Skeletal muscle tissue (tissue), 4 donors: ENCODE measurements around the gene PPP3CB. TPM values are rescaled to one million over a fixed set of nuclear protein-coding genes. Genes with fewer than 3 reads are reported as not detected.
A peak's percentile ranks its signal among the peaks of the same experiment; 100 is the strongest.

Source experiments
- H3K27ac ChIP-seq: one replicate; pipeline ENCODE4 v1.7.0; 2013; ENCODE audit warnings: mild to moderate bottlenecking, low read depth, low read length, inconsistent platforms
- H3K27me3 ChIP-seq, 3 donors: one replicate each; pipeline ENCODE4 v1.7.0; 2013; ENCODE audit warnings: low read length in 3 of 3; ENCODE audit not compliant: control insufficient read depth in 3 of 3, insufficient read depth in 3 of 3
- H3K36me3 ChIP-seq, 3 donors: one replicate each; pipeline ENCODE4 v1.7.0; 2013; ENCODE audit warnings: low read length in 3 of 3; ENCODE audit not compliant: control insufficient read depth in 3 of 3, insufficient read depth in 3 of 3
- H3K4me1 ChIP-seq, 3 donors: one replicate each; pipeline ENCODE4 v1.7.0; 2013; ENCODE audit warnings: low read length in 3 of 3, mild to moderate bottlenecking in 3 of 3; ENCODE audit not compliant: control insufficient read depth in 3 of 3, insufficient read depth in 3 of 3
- H3K4me3 ChIP-seq, 3 donors: one replicate each; pipeline ENCODE4 v1.7.0; 2013; ENCODE audit warnings: low read length in 3 of 3
- H3K9ac ChIP-seq, 3 donors: one replicate each; pipeline ENCODE4 v1.7.0; 2013; ENCODE audit warnings: low read length in 3 of 3, mild to moderate bottlenecking in 3 of 3, moderate library complexity in 2 of 3, low read depth in 1 of 3
- H3K9me3 ChIP-seq, 3 donors: one replicate each; pipeline ENCODE4 v1.7.0; 2013; ENCODE audit warnings: low read length in 3 of 3; ENCODE audit not compliant: control insufficient read depth in 3 of 3
- total RNA-seq: library from RNA; depleted of rRNA; stranded (reverse); fragments of >200 nt; gene quantifications from one replicate; pipeline ENCODE4 v1.2.3, GENCODE V29; 2014
- donor health status: Osteomylitis.

PPP3CB gene
- total RNA-seq, 1 donor from 2014 or later = 113 TPM

DNA sequence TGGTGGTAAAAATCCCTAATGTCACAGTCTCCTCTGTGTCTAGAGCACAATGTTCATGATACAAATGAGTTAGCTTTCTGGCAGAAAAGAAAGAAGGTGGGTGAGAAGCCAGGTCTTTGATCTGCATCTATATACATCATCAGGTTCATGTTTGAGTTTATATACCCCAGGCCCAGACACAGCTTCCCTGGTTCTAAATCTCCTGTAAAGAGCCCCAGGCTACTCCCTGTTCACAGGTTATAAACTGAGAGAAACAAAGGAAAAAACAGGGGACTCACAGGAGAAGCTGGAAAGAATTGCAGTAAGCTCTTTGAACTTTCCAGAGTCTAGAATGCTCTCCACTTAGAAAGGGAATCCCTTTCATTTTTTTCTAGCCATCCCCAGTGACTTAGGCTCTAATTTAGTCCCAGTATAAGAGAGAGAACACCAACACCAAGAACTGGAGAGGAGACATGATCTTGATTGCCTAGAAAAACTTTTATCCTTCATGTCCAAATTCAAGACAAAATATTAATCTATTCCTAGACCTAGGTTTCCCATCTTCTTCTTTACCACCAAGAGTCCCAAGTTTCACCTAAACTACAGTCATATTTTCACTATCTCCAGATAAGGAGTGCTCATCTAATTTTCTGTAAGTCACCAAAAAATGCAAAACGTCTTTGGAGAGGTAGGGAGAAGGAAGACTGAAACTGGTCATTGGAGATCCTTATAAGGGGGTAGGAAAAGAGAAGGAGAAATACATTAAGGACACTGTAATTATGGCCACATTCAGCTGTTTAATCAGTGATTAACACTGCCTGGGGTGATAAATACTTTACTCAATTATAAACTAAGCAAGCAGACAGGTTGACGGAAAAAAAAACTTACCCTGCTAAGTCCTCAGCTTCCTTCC lies 62.9 kb downstream of the PPP3CB start:
- Histone ChIP-seq H3K9ac (peak overlapping the region; percentile 55 to 86 (median 70)), H3K4me1 (peaks cover 3 to 10% (median 5%) of the 10 kb centered on the region in 3 donors), H3K4me3 (peak overlapping the region; percentile 65 to 82 (median 66)), H3K9me3 (no peaks in the 10 kb centered on the region), H3K36me3 (peaks cover 9 to 19% (median 13%) of the 10 kb centered on the region in 3 donors), H3K27ac (peak overlapping the region; percentile 89), H3K27me3 (no peaks in the 10 kb centered on the region)

DNA sequence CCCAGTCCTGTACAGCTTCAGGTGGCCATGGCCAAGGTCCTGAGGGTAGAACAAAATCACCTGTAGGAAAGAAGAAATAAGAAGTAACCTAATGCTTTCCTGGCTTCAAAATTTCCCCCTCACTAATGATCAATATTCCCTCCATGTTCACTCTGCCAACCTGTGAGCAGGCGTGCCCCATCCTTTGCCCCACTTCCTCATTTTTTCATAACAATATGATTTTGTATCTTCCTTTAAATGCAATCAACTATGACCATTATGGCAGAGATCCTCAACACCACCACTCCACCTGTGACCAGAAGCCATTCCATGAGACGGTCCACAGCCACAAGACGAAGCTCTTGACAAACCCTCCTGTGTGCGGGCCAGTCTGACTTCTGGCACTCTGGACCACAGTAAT lies 69.5 kb downstream of the PPP3CB start:
- Histone ChIP-seq H3K27me3 (no peaks in the 10 kb centered on the region), H3K9ac (no peak overlapping the region), H3K9me3 (no peaks in the 10 kb centered on the region), H3K4me3 (no peak overlapping the region), H3K36me3 (peaks cover 41 to 61% (median 50%) of the 10 kb centered on the region in 3 donors), H3K4me1 (peaks cover 0 to 10% (median 2%) of the 10 kb centered on the region in 3 donors), H3K27ac (no peak overlapping the region)

DNA sequence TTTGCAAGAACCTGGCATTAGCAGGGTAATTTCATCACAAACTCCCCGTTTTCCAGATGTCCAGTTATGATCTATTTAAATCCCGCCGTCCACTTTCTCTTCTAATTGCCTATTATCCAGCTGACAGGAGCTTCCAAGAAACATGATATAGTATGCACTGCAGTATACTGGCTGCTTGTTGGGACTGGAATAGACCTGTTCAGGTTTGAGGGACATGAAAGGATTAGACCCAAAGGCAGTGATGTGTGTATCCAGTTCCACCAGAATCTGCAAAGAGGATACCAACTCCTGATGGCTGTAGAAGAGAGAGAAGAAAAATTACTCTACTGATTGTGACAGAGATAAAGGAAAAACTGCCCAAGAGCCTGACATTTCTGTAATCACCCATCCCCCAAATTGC lies 71.3 kb downstream of the PPP3CB start:
- Histone ChIP-seq H3K4me1 (peaks cover 2 to 10% (median 2%) of the 10 kb centered on the region in 3 donors), H3K27ac (no peak overlapping the region), H3K4me3 (no peak overlapping the region), H3K27me3 (no peaks in the 10 kb centered on the region), H3K36me3 (peaks cover 41 to 61% (median 49%) of the 10 kb centered on the region in 3 donors), H3K9ac (no peak overlapping the region), H3K9me3 (no peaks in the 10 kb centered on the region)

DNA sequence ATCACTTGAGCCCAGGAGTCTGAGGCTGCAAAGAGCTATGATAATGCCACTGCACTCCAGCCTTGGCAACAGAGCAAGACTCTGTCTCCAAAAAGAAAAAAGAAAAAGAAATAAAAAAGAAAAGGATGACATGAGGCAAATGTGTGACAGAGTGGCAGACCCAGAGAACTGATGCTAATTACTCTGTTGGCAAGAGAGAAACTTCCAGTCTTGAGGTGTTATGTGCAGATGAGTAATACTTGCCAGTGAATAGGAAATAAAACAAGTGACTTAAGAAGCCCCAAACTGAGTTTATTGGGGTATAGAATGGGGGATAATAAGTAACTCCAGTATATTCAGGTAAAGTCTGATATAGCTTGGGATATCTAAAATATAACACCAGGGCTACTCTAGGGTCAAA lies 72.5 kb downstream of the PPP3CB start:
- Histone ChIP-seq H3K9me3 (no peaks in the 10 kb centered on the region), H3K36me3 (peaks cover 41 to 61% (median 47%) of the 10 kb centered on the region in 3 donors), H3K27ac (no peak overlapping the region), H3K27me3 (no peaks in the 10 kb centered on the region), H3K4me1 (peaks cover 2 to 10% (median 3%) of the 10 kb centered on the region in 3 donors), H3K4me3 (no peak overlapping the region), H3K9ac (no peak overlapping the region)

DNA sequence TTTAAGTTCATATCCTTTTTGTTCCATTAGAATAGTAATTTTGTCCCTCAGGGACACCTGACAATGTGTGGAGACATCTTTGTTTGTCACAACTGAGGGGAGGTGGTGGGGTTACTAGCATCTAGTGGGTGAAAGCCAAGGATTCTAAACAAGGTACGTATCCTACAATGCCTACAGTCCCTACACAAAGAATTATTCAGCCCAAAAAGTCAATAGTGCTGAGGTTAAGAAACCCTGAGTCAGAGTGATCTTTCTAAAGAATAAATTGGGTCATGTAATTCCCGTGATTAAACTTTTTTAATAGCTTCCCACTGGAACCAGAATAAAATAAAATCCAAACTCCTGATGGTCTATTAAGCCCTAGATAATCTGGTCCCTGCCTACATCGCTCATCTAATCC lies 79.3 kb downstream of the PPP3CB start:
- Histone ChIP-seq H3K27me3 (no peaks in the 10 kb centered on the region), H3K4me1 (peaks cover 17 to 21% (median 19%) of the 10 kb centered on the region in 3 donors), H3K27ac (no peak overlapping the region), H3K9me3 (no peaks in the 10 kb centered on the region), H3K9ac (no peak overlapping the region), H3K36me3 (peaks cover 0 to 3% (median 2%) of the 10 kb centered on the region in 3 donors), H3K4me3 (no peak overlapping the region)

DNA sequence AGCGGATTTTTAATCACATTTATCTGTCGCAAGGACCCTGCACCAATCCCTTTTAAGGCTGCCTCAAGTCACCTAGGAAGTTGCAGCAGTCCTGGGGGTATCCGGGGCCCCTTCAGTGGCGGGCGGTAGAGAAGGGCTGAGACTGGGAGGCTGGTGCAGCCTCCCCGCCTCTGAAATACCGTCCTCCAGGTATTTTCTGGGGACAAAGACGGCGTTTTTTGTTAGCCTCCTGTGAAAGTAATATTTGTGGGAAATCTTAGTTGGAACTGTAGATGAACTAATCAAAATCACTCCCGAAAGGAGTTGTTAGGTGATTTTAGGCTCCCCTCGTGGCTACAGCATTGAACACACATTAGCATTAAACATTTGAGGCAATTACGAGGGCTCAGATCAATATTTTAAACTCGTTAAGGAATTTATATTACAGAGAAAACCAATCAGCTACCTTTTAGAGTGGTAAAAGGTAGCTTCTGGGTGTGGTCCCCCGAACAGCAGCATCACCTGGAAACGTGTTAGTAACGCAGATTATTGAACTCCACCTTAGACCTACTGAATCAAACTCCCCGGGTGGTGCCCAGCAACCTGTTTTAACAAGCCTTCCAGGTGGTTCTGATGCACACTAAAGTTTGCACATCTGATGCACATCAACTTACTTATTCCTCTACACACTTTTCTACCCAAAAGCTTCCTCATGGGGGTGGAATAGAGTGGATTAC lies 81.4 kb downstream of the PPP3CB start:
- Histone ChIP-seq H3K36me3 (peaks cover 0 to 2% (median 0%) of the 10 kb centered on the region in 3 donors), H3K4me1 (peaks cover 17 to 21% (median 18%) of the 10 kb centered on the region in 3 donors), H3K9me3 (no peaks in the 10 kb centered on the region), H3K4me3 (peak overlapping the region; percentile 72 to 100 (median 96)), H3K27me3 (no peaks in the 10 kb centered on the region), H3K9ac (peak overlapping the region; percentile 66 to 98 (median 92)), H3K27ac (peak overlapping the region; percentile 99)

DNA sequence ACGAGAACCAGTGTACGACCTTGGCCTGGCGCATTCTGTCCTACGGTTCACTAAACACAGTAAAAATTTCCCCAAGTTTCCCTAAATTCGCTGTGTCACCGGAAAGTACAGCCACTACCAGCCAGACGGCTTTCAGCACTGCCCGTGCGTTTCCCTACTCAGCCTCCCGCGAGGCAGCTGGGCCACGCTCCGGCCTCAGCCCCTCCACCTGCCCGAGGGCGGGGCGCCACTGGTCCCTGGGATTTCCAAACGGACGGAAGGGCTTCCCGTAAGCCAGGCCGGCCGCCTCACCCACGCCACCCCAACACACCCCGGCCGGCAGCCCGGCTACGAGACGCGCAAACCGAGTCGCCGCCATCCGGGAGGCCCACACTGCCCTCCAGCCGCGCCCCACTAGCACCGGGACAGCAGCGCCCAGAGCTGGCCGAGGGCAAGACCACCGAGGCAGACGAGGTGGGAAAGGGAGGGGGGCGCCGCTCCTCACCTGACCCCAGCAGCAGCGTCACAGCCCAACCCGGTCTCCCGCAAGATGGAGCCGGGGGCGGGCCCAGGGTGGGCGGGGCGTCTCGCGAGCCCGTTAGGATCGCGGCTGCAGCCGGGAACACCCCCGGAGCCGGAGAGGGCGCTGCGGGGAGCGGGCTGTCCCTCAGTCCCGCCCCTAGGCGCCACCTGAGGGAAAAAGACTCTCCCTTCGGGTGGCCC lies 82.1 kb downstream of the PPP3CB start, which contains the start of gene ANXA7:
ANXA7 (minus strand) TSS at position 531 of the 702 bp plus-strand sequence. CDS start 13,202 bp downstream, outside the sequence.
- peaks cover 0 to 2% (median 0%) of the 10 kb centered on the region in 3 donors for H3K36me3 ChIP-seq
- no peaks in the 10 kb centered on the region for H3K9me3 ChIP-seq
- H3K4me3 ChIP-seq = peak within 1 kb of the TSS; percentile 72 to 100 (median 96)
- peak within 1 kb of the TSS; percentile 99 for H3K27ac ChIP-seq
- peaks cover 17 to 24% (median 18%) of the 10 kb centered on the region in 3 donors for H3K4me1 ChIP-seq
- H3K9ac ChIP-seq = peak within 1 kb of the TSS; percentile 92 to 98 (median 93)
- no peaks in the 10 kb centered on the region for H3K27me3 ChIP-seq

DNA sequence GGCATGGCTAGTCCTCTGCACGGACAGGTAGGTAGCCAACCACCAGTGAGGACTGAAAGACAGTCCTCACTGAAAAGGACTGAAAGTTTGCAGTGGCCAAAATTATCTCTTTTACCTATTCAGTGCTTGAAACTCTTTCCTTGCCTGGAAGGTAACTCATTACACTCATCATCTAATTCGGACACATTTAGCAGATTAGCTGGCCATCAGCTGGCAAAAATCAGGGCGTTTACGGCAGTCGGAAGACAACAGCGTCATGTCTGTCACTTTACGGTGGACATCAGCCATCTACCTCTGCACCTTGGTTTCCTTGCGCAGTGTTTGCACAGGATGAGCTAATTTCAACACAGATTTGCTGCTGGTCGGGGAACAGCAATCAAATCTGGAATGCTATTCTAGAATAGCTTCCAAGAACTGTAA lies 82.7 kb downstream of the PPP3CB start:
- Histone ChIP-seq H3K9me3 (no peaks in the 10 kb centered on the region), H3K4me1 (peaks cover 17 to 24% (median 18%) of the 10 kb centered on the region in 3 donors), H3K27ac (peak overlapping the region; percentile 99), H3K27me3 (no peaks in the 10 kb centered on the region), H3K4me3 (peak overlapping the region; percentile 72 to 100 (median 96)), H3K36me3 (peaks cover 0 to 2% (median 0%) of the 10 kb centered on the region in 3 donors), H3K9ac (peak overlapping the region; percentile 92 to 98 (median 93))

DNA sequence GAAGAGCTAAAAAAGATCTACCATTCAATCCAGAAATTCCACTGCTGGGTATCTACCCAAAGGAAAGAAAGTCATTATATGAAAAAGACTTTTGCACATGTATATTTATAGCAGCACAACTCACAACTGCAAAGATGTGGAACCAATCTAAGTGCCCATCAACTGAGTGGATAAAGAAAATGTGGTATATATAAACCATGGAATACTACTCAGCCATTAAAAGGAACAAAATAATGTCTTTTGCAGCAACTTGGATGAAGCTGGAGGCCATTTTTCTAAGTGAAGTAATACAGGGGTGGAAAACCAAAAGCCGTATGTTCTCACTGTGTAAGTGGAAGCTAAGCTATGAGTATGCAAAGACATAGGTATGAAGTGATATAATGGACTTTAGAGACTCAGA lies 84.9 kb downstream of the PPP3CB start:
- no peak overlapping the region for H3K9ac ChIP-seq
- H3K4me3 ChIP-seq = no peak overlapping the region
- no peak overlapping the region for H3K27ac ChIP-seq
- H3K4me1 ChIP-seq = peaks cover 17 to 27% (median 18%) of the 10 kb centered on the region in 3 donors
- H3K27me3 ChIP-seq = no peaks in the 10 kb centered on the region
- peaks cover 0 to 2% (median 2%) of the 10 kb centered on the region in 3 donors for H3K36me3 ChIP-seq
- H3K9me3 ChIP-seq = no peaks in the 10 kb centered on the region
